Stomach (tissue), 4 donors: Measurements from ENCODE around the gene HYAL1.

Experiments
- EP300 ChIP-seq: sonication (generic); formaldehyde crosslinking; IDR thresholded peaks from one replicate; pipeline ENCODE4 v1.6.1; 2017; ENCODE audit warnings: antibody characterized with exemption
- POLR2A ChIP-seq, 4 donors: fragments of 450-650 bp; IDR thresholded peaks; one replicate each; pipeline ENCODE4 v1.6.1; 2016; ENCODE audit warnings: antibody characterized with exemption in 4 of 4, control low read depth in 2 of 4, mild to moderate bottlenecking in 1 of 4, moderate library complexity in 1 of 4
- POLR2AphosphoS5 ChIP-seq, 3 donors: sonication (generic); formaldehyde crosslinking; IDR thresholded peaks; one replicate each; pipeline ENCODE4 v1.6.1; 2016; ENCODE audit warnings: antibody characterized with exemption in 3 of 3
- TF ChIP-seq, protein P1 (sequence below), 7 experiments: fragments of 450-650 bp in 4 of 7; fragments of 200-600 bp in 3 of 7; sonication (generic) in 3 of 7; IDR thresholded peaks; one replicate each; pipeline ENCODE4 v1.5.1; 2016 to 2019; ENCODE audit warnings: antibody characterized with exemption in 7 of 7, control low read depth in 2 of 7, mild to moderate bottlenecking in 1 of 7

- TF ChIP-seq POLR2AphosphoS5 (IDR thresholded peaks at IDR 0.05) (no peak), EP300 (no peak), POLR2A (IDR thresholded peaks at IDR 0.05) (no peak)
- TF ChIP-seq, protein P1, sequence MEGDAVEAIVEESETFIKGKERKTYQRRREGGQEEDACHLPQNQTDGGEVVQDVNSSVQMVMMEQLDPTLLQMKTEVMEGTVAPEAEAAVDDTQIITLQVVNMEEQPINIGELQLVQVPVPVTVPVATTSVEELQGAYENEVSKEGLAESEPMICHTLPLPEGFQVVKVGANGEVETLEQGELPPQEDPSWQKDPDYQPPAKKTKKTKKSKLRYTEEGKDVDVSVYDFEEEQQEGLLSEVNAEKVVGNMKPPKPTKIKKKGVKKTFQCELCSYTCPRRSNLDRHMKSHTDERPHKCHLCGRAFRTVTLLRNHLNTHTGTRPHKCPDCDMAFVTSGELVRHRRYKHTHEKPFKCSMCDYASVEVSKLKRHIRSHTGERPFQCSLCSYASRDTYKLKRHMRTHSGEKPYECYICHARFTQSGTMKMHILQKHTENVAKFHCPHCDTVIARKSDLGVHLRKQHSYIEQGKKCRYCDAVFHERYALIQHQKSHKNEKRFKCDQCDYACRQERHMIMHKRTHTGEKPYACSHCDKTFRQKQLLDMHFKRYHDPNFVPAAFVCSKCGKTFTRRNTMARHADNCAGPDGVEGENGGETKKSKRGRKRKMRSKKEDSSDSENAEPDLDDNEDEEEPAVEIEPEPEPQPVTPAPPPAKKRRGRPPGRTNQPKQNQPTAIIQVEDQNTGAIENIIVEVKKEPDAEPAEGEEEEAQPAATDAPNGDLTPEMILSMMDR (IDR thresholded peaks at IDR 0.05) = no peak
Measured at GRCh38 chr3:50290161-50290641, 13.2 kb downstream of the HYAL1 start.
